ENCODE measurements around the gene SEC63.
A peak's percentile ranks its signal among the peaks of the same experiment; 100 is the strongest.

The SEC63 gene

DNA sequence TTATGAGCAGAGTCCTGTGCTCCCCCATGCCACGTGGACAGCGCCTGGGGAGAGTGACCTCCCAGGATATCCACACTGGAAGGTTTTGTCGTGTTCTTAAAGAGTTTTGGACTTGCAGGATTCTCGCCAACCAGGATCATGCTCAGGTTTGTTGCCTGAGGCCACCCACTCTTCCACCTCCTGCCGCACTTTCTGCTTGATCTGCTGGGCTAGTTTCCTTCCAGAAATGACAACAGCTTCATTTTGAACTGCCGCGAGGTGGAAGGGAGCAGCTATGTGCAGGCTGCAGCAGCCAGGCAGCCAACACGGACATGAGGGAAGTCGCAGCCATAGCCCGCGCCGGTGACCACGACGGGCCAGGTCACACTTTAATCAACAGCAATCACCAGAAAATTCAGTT is 27.7 kb upstream of the SEC63 start:
- in situ Hi-C loops (cut with HindIII; ENCODE audit: low sequenced_read_pairs) = no loop called here
- TF ChIP-seq, protein P1, sequence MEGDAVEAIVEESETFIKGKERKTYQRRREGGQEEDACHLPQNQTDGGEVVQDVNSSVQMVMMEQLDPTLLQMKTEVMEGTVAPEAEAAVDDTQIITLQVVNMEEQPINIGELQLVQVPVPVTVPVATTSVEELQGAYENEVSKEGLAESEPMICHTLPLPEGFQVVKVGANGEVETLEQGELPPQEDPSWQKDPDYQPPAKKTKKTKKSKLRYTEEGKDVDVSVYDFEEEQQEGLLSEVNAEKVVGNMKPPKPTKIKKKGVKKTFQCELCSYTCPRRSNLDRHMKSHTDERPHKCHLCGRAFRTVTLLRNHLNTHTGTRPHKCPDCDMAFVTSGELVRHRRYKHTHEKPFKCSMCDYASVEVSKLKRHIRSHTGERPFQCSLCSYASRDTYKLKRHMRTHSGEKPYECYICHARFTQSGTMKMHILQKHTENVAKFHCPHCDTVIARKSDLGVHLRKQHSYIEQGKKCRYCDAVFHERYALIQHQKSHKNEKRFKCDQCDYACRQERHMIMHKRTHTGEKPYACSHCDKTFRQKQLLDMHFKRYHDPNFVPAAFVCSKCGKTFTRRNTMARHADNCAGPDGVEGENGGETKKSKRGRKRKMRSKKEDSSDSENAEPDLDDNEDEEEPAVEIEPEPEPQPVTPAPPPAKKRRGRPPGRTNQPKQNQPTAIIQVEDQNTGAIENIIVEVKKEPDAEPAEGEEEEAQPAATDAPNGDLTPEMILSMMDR (IDR thresholded peaks at IDR 0.05; ENCODE audit: low read depth, low read length) = no peak
- DNase-seq (ENCODE audit: low read depth, low spot score) = no peak
- no peak overlapping the region for H3K4me3 ChIP-seq (ENCODE audit: low read depth, low read length)

DNA sequence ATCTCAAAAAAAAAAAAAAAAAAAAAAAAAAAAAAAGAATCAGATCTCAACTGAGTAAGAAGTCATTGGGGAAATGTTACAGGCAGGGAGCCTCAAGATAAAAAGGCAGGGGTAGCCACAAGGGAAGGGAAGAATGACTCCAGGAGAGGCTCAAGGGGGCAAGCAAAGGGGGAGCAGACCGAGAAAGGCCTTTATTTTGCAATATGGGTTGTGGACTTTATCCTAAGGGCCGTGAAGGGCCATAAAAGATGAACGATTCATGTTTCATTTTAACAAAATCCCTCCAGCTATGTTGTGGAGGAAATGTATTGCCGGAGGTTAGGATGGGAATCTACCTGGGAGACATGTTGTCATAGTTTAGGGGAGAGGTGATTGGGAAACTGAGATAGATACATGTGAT is 25.8 kb upstream of the SEC63 start:
- TF ChIP-seq, protein P1 (IDR thresholded peaks at IDR 0.05; ENCODE audit: low read depth, low read length) = no peak
- in situ Hi-C loops (cut with HindIII; ENCODE audit: low sequenced_read_pairs) = no loop called here
- H3K4me3 ChIP-seq (ENCODE audit: low read depth, low read length) = no peak overlapping the region
- DNase-seq (ENCODE audit: low read depth, low spot score) = no peak

DNA sequence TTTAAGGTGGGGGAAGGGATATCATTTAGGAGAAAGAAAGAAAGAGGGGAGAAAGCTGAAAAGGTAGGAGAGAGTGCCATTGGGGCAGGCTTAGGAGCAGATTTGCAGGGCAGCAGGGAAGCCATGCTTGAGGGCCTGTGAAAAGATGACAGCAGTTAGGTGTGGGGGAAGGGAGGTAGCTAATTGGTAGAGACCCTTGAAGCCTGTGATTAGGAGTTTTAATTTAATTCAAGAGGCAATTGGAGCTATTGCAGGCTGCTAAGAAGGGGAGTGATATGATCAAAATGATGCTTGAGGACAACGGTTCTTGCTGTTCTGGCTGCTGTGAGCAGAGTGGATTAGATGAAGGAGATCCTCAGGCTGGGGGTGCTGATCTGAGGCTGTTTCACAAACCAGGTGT is 24.5 kb upstream of the SEC63 start:
- TF ChIP-seq, protein P1 (IDR thresholded peaks at IDR 0.05; ENCODE audit: low read depth, low read length) = no peak
- DNase-seq (ENCODE audit: low read depth, low spot score) = no peak
- no peak overlapping the region for H3K4me3 ChIP-seq (ENCODE audit: low read depth, low read length)
- in situ Hi-C loops (cut with HindIII; ENCODE audit: low sequenced_read_pairs) = no loop called here

DNA sequence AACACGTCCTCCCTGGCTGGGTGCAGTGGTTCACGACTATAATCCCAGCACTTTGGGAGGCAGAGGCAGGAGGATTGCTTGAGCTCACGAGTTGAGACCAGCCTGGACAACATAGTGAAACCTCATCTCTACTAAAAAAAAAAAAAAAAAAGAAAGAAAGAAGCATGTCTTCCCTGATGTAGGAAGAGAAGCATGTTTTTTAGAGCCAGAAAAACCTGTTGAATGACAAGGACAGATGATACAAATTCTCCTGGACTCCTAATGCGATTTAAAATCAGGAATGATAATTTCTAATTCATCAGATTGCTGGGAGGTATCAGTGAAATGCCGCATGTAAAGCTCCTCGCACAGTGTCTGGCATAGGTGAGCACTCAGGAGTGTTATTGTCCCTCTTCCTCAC is 23.7 kb upstream of the SEC63 start:
- TF ChIP-seq, protein P1 (IDR thresholded peaks at IDR 0.05; ENCODE audit: low read depth, low read length) = no peak
- DNase-seq (ENCODE audit: low read depth, low spot score) = no peak
- H3K4me3 ChIP-seq (ENCODE audit: low read depth, low read length) = no peak overlapping the region
- in situ Hi-C loops (cut with HindIII; ENCODE audit: low sequenced_read_pairs) = no loop called here

DNA sequence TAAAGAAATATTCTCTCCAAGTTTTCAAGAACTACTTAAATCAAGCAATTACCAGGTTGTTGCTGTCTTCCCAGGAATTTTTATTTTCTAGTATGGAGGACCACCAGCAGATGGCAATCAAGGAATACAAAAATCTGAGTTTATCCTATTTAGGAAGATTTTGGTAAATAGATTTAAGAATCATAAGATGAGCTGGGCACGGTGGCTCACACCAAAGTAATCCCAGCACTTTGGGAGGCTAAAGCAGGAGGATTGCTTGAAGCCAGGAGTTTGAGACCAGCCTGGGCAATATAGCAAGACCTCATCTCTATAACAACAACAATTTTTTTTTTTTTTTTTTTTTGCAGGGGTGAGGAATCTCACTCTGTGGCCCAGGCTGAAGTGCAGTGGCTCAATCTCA is 19.3 kb upstream of the SEC63 start:
- in situ Hi-C loops (cut with HindIII; ENCODE audit: low sequenced_read_pairs) = no loop called here
- no peak overlapping the region for H3K4me3 ChIP-seq (ENCODE audit: low read depth, low read length)
- TF ChIP-seq, protein P1 (IDR thresholded peaks at IDR 0.05; ENCODE audit: low read depth, low read length) = peak; percentile 47
- DNase-seq (ENCODE audit: low read depth, low spot score) = peak; percentile 56

DNA sequence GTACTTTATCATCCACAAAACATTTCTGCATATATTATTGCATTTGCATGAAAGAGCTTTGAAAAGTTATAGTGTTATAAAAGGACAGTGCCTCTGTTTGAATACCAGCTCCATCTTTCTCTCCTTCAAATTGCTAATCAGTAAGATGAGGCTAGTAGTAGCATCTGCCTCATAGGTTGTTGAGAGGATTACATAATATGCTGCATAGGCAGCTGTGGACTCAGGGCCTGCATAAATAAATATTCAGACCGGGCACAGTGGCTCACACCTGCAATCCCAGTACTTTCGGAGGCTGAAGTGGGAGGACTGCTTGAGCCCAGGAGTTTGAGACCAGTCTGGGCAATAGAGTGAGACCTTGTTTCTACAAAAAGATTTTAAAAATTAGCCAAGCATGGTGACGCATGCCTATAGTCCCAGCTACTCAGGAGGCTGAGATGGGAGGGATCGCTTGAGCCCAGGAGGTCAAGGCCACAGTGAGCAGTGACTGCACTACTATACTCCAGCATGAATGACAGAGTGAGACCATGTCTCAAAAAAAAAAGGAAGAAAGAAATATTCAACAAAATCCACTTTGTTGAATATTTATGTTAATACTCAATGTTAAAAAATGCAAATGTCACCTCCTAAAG is 18.3 kb upstream of the SEC63 start:
- in situ Hi-C loops (cut with HindIII; ENCODE audit: low sequenced_read_pairs) = no loop called here
- TF ChIP-seq, protein P1 (IDR thresholded peaks at IDR 0.05; ENCODE audit: low read depth, low read length) = no peak
- no peak overlapping the region for H3K4me3 ChIP-seq (ENCODE audit: low read depth, low read length)
- DNase-seq (ENCODE audit: low read depth, low spot score) = no peak

All from astrocyte of the spinal cord (primary cell).